Measurements from ENCODE around the gene CDC27.
A peak's percentile ranks its signal among the peaks of the same experiment; 100 is the strongest.

The CDC27 gene
- long read RNA-seq, full-length matches to known transcripts, result 12 of 101 reads
- long read RNA-seq, partial matches to known transcripts, result 68 of 101 reads
- long read RNA-seq, other reads (novel, unspliced or antisense), result 21 of 101 reads

- TF ChIP-seq GABPA (IDR thresholded peaks at IDR 0.05; ENCODE audit: low read depth) (no peak), REST (IDR thresholded peaks at IDR 0.05; ENCODE audit: insufficient replicate concordance, low read depth) (peak; percentile 23), POLR2AphosphoS5 (IDR thresholded peaks at IDR 0.05; ENCODE audit: low read depth) (peak; percentile 37)
- Histone ChIP-seq H3K27me3 (ENCODE audit: insufficient read depth, poor library complexity, severe bottlenecking) (no peaks in the 10 kb centered on the region), H3K27ac (replicated peaks) (peak within 1 kb of the TSS; percentile 95), H3K4me3 (replicated peaks; ENCODE audit: insufficient read depth, low read length) (peak within 1 kb of the TSS; percentile 66)
- DNase-seq (ENCODE audit: low read depth in 1 of 2, low spot score in 1 of 2), result peak; percentile 86 to 99
These were observed at the start of gene CDC27 for GRCh38 chr17:47188876-47189731. Gene CDC27 (minus strand): TSS chr17:47189295. CDS start chr17:47189172, 123 bp downstream.

- no peak for DNase-seq (ENCODE audit: low read depth in 1 of 2, low spot score in 1 of 2)
- Histone ChIP-seq H3K27ac (replicated peaks) (no peak overlapping the region), H3K4me3 (replicated peaks; ENCODE audit: insufficient read depth, low read length) (no peak overlapping the region), H3K27me3 (ENCODE audit: insufficient read depth, poor library complexity, severe bottlenecking) (no peaks in the 10 kb centered on the region)
- no peak for TF ChIP-seq REST (IDR thresholded peaks at IDR 0.05; ENCODE audit: insufficient replicate concordance, low read depth)
These were observed 49.4 kb upstream of the CDC27 start for GRCh38 chr17:47238321-47239010.

GRCh38 chr17:47237841-47238240 lies 48.7 kb upstream of the CDC27 start:
- no peaks in the 10 kb centered on the region for H3K27me3 ChIP-seq (ENCODE audit: insufficient read depth, poor library complexity, severe bottlenecking)
- no peak overlapping the region for H3K4me3 ChIP-seq (replicated peaks; ENCODE audit: insufficient read depth, low read length)
- no peak overlapping the region for H3K27ac ChIP-seq (replicated peaks)
- no peak for DNase-seq (ENCODE audit: low read depth in 1 of 2, low spot score in 1 of 2)
- no peak for TF ChIP-seq CTCF (IDR thresholded peaks at IDR 0.05; ENCODE audit: insufficient read depth, low read length)
- no peak for TF ChIP-seq POLR2AphosphoS5 (IDR thresholded peaks at IDR 0.05; ENCODE audit: low read depth)
- no peak for TF ChIP-seq REST (IDR thresholded peaks at IDR 0.05; ENCODE audit: insufficient replicate concordance, low read depth)
- no peak for TF ChIP-seq SPI1 (IDR thresholded peaks at IDR 0.05; ENCODE audit: borderline replicate concordance, low read depth)
- no peak for TF ChIP-seq GABPA (IDR thresholded peaks at IDR 0.05; ENCODE audit: low read depth)

GRCh38 chr17:47235923-47236322 lies 46.8 kb upstream of the CDC27 start:
- no peaks in the 10 kb centered on the region for H3K27me3 ChIP-seq (ENCODE audit: insufficient read depth, poor library complexity, severe bottlenecking)
- TF ChIP-seq CTCF (IDR thresholded peaks at IDR 0.05; ENCODE audit: insufficient read depth, low read length), result no peak
- no peak for TF ChIP-seq POLR2AphosphoS5 (IDR thresholded peaks at IDR 0.05; ENCODE audit: low read depth)
- TF ChIP-seq REST (IDR thresholded peaks at IDR 0.05; ENCODE audit: insufficient replicate concordance, low read depth), result no peak
- TF ChIP-seq GABPA (IDR thresholded peaks at IDR 0.05; ENCODE audit: low read depth), result no peak
- TF ChIP-seq SPI1 (IDR thresholded peaks at IDR 0.05; ENCODE audit: borderline replicate concordance, low read depth), result no peak
- no peak for DNase-seq (ENCODE audit: low read depth in 1 of 2, low spot score in 1 of 2)
- no peak overlapping the region for H3K27ac ChIP-seq (replicated peaks)
- H3K4me3 ChIP-seq (replicated peaks; ENCODE audit: insufficient read depth, low read length), result no peak overlapping the region
